OCI-LY7 (cell line): ENCODE data around the gene POC1B. TPM values are rescaled to one million over a fixed set of nuclear protein-coding genes. Genes with fewer than 3 reads are reported as not detected.

ENCODE experiments used
- BruUV-seq: library from RNA; stranded (reverse); fragments of 400-500 nt; replicated peaks from 2 replicates; lab custom pipeline; 2021; lab: Mats Ljungman, UMichigan
- CTCF ChIA-PET: fragments of 300-600 bp; sonication (Branson Sonifier 250); formaldehyde crosslinking; loops from one replicate; lab custom pipeline; 2022; ENCODE audit warnings: antibody characterized with exemption; ENCODE audit not compliant: unreplicated experiment; lab: Charles Lee
- POLR2A ChIA-PET: fragments of 300-600 bp; sonication (Branson Sonifier 250); formaldehyde crosslinking; loops from one replicate; lab custom pipeline; 2022; ENCODE audit warnings: antibody characterized with exemption; lab: Charles Lee
- DNase-seq: peaks from one replicate; pipeline ENCODE4 v3.0.0-alpha.2; 2015; ENCODE audit warnings: low spot score
- H2AFZ ChIP-seq: fragments of 200-600 bp; sonication (generic), shearing (Covaris generic); 2 replicates; pipeline ENCODE4 v1.6.1; 2014; ENCODE audit warnings: mild to moderate bottlenecking, antibody characterized with exemption, low read length, moderate library complexity
- H3K27ac ChIP-seq: fragments of 200-600 bp; sonication (generic); 2 replicates; pipeline ENCODE4 v1.5.1; 2014; ENCODE audit warnings: mixed run types, low read depth, mild to moderate bottlenecking, moderate library complexity, low read length, inconsistent platforms; ENCODE audit not compliant: poor library complexity, severe bottlenecking
- H3K36me3 ChIP-seq: fragments of 200-600 bp; sonication (generic); 2 replicates; pipeline ENCODE4 v1.6.1; 2014; ENCODE audit warnings: mild to moderate bottlenecking, antibody characterized with exemption, low read length, moderate library complexity, mixed read lengths; ENCODE audit not compliant: insufficient read depth
- H3K4me1 ChIP-seq: fragments of 200-600 bp; sonication (generic); 2 replicates; pipeline ENCODE4 v1.5.1; 2014; ENCODE audit warnings: mild to moderate bottlenecking, low read length; ENCODE audit not compliant: insufficient read depth, poor library complexity, severe bottlenecking
- H3K4me2 ChIP-seq: fragments of 200-600 bp; sonication (generic); 2 replicates; pipeline ENCODE4 v1.6.1; 2014; ENCODE audit warnings: mild to moderate bottlenecking, low read length
- H3K4me3 ChIP-seq: fragments of 200-600 bp; sonication (generic); 2 replicates; pipeline ENCODE4 v1.5.1; 2014; ENCODE audit warnings: mild to moderate bottlenecking, low read depth, low read length; ENCODE audit not compliant: poor library complexity, severe bottlenecking
- H3K79me2 ChIP-seq: fragments of 200-600 bp; sonication (generic); 2 replicates; pipeline ENCODE4 v1.6.1; 2016; ENCODE audit warnings: low read depth, mild to moderate bottlenecking, low read length, moderate library complexity, mixed read lengths; ENCODE audit not compliant: insufficient read depth
- H3K9me2 ChIP-seq: fragments of 200-600 bp; sonication (generic); 2 replicates; pipeline ENCODE4 v1.6.1; 2016; ENCODE audit warnings: mild to moderate bottlenecking, low read length, mixed read lengths; ENCODE audit not compliant: insufficient read depth
- H3K9me3 ChIP-seq: fragments of 200-600 bp; sonication (generic); 2 replicates; pipeline ENCODE4 v1.6.1; 2014; ENCODE audit warnings: mild to moderate bottlenecking, mixed run types, low read length, mixed read lengths
- H4K20me1 ChIP-seq: fragments of 200-600 bp; sonication (generic); 2 replicates; pipeline ENCODE4 v1.6.1; 2014; ENCODE audit warnings: mild to moderate bottlenecking, antibody characterized with exemption, low read length, moderate library complexity, mixed read lengths; ENCODE audit not compliant: insufficient read depth
- EZH2phosphoT487 ChIP-seq: fragments of 200-600 bp; sonication (generic); IDR thresholded peaks from 2 replicates; pipeline ENCODE4 v1.6.1; 2018; ENCODE audit warnings: low read depth, borderline replicate concordance, mild to moderate bottlenecking, mixed run types, antibody characterized with exemption, low read length, moderate library complexity, mixed read lengths
- intact Hi-C: fragments of 100-400 bp; cut with micrococcal nuclease; formaldehyde crosslinking; loops from one replicate; pipeline ENCODE4 v1.10.0; 2022; ENCODE audit not compliant: unreplicated experiment
- total RNA-seq, 2 experiments: library from RNA; depleted of rRNA in 1 of 2; stranded (reverse); fragments of >200 nt in 1 of 2; shearing (Covaris generic) in 1 of 2; gene quantifications; 2 replicates each; pipeline ENCODE4 v1.2.3, GENCODE V29; 2014 to 2022
- TF ChIP-seq, protein P1 (sequence below): fragments of 200-600 bp; sonication (generic); conservative IDR thresholded peaks from 2 replicates; pipeline ENCODE4 v1.5.1; 2014; ENCODE audit warnings: mild to moderate bottlenecking, antibody characterized with exemption, low read length, moderate library complexity, mixed read lengths

The POC1B gene
- total RNA-seq, 2 experiments from 2014 or later = 28.9 to 30.9 TPM

DNA sequence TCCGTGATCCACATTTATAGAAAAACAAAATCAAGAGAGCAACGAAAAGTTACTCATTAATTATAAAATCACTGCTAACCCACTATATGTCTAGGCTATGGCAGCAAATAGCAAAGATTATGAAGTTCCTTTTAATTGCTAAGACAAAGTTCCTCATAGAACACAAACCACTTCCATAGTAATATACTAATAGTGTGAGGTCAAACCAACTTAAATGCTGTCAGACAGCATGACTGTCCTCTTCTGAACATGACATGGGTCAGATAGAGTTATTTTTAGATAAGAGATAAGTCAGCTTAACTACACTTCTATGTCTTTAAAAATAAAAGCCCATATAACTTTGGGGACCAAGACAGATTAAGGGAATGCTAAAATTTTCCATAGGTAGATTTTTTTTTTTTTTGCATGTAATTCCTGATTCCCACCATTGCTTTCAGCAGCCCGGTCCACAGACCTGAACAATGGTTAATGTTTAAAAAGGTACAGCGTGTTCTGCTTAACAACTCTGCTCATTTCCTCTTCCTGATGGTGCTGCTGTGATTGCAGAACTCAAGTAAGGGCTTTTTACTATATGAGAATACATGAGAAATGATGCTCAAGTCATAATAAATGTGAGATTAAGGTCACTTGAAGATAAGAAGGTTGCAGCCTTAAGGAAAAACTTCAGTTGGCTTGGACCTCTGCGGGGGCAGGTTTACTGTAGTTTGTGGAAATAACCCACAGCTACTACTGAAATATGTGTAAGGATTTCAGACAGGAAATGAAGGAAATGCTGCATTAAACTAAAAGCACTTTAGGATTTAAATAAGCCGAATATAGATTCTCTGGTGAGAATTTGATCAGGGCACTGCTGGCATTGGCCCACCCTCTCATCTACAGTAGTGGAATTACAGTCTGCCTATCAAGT lies 135.8 kb downstream of the POC1B start:
- POLR2A ChIA-PET = no interaction called here
- CTCF ChIA-PET = no interaction called here
- H3K4me2 ChIP-seq = no peak overlapping the region
- no peaks in the 10 kb centered on the region for H3K9me2 ChIP-seq
- no peak overlapping the region for H3K27ac ChIP-seq
- H3K9me3 ChIP-seq = no peaks in the 10 kb centered on the region
- H3K4me1 ChIP-seq = no peaks in the 10 kb centered on the region
- no peak for DNase-seq
- TF ChIP-seq EZH2phosphoT487 = no peak
- TF ChIP-seq, protein P1, sequence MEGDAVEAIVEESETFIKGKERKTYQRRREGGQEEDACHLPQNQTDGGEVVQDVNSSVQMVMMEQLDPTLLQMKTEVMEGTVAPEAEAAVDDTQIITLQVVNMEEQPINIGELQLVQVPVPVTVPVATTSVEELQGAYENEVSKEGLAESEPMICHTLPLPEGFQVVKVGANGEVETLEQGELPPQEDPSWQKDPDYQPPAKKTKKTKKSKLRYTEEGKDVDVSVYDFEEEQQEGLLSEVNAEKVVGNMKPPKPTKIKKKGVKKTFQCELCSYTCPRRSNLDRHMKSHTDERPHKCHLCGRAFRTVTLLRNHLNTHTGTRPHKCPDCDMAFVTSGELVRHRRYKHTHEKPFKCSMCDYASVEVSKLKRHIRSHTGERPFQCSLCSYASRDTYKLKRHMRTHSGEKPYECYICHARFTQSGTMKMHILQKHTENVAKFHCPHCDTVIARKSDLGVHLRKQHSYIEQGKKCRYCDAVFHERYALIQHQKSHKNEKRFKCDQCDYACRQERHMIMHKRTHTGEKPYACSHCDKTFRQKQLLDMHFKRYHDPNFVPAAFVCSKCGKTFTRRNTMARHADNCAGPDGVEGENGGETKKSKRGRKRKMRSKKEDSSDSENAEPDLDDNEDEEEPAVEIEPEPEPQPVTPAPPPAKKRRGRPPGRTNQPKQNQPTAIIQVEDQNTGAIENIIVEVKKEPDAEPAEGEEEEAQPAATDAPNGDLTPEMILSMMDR = no peak
- H3K79me2 ChIP-seq = no peaks in the 10 kb centered on the region
- H3K4me3 ChIP-seq = no peak overlapping the region
- no TSS peak for BruUV-seq
- H4K20me1 ChIP-seq = no peaks in the 10 kb centered on the region
- H3K36me3 ChIP-seq = no peaks in the 10 kb centered on the region
- intact Hi-C loops = no loop called here
- H2AFZ ChIP-seq = no peak overlapping the region

GRCh38 chr12:89386138-89386537 lies 139.7 kb downstream of the POC1B start:
- Histone ChIP-seq H3K4me2 (no peak overlapping the region), H3K9me2 (no peaks in the 10 kb centered on the region), H3K79me2 (no peaks in the 10 kb centered on the region), H4K20me1 (no peaks in the 10 kb centered on the region), H3K9me3 (no peaks in the 10 kb centered on the region), H2AFZ (no peak overlapping the region), H3K27ac (no peak overlapping the region), H3K4me1 (no peaks in the 10 kb centered on the region), H3K4me3 (no peak overlapping the region), H3K36me3 (no peaks in the 10 kb centered on the region)
- POLR2A ChIA-PET = interaction anchor here (0.9 kb wide), 1 partner anchor 37 kb away, joined by 3 read pairs; no protein-coding TSS in a partner anchor
- no peak for DNase-seq
- CTCF ChIA-PET = no interaction called here
- BruUV-seq = no TSS peak
- TF ChIP-seq, protein P1 = no peak
- no peak for TF ChIP-seq EZH2phosphoT487
- intact Hi-C loops = no loop called here

DNA sequence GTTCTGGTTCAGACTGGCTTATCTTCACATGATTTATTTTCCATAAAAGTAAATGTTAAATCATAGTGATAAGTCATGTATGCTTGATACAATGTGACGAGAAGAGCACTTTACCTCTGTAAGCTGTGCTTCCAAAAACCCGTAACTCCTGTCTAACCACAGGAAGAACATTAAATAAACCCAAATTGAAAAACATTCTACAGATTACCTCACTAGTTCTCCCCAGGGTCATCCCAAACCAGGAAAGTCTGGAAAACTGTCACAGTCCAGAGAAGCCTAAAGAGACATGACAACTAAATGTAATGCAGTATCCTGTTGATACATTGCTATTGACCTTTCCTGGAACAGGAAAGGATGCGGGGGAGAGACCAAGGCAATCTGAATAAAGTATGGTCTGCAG lies 141.0 kb downstream of the POC1B start:
- BruUV-seq = no TSS peak
- H3K9me3 ChIP-seq = no peaks in the 10 kb centered on the region
- H4K20me1 ChIP-seq = no peaks in the 10 kb centered on the region
- H3K4me2 ChIP-seq = no peak overlapping the region
- H3K4me3 ChIP-seq = no peak overlapping the region
- ChIA-PET CTCF (no interaction called here), POLR2A (interaction anchor here (0.7 kb wide), 2 partner anchors 153 to 1021 kb away, joined by 5 read pairs; no protein-coding TSS in a partner anchor)
- H3K79me2 ChIP-seq = no peaks in the 10 kb centered on the region
- H3K27ac ChIP-seq = no peak overlapping the region
- TF ChIP-seq, protein P1 = no peak
- TF ChIP-seq EZH2phosphoT487 = no peak
- no peaks in the 10 kb centered on the region for H3K9me2 ChIP-seq
- H3K36me3 ChIP-seq = no peaks in the 10 kb centered on the region
- no peaks in the 10 kb centered on the region for H3K4me1 ChIP-seq
- no peak overlapping the region for H2AFZ ChIP-seq
- DNase-seq = no peak
- intact Hi-C loops = no loop called here
